GM23338 (cell line): ENCODE results near the gene ERICH3. TPM values are rescaled to one million over a fixed set of nuclear protein-coding genes. Genes with fewer than 3 reads are reported as not detected.

Source experiments
- ATAC-seq: fragments of 200-7000 bp; cut with Tn5 transposase; 3 replicates; pipeline ENCODE4 v1.9.1; 2020
- DNase-seq: peaks from one replicate; pipeline ENCODE4 v3.0.0-alpha.2; 2015; ENCODE audit warnings: low spot score
- H2AFZ ChIP-seq: fragments of 200-600 bp; sonication (generic); 2 replicates; pipeline ENCODE4 v1.8.0; 2016; ENCODE audit warnings: antibody characterized with exemption, mild to moderate bottlenecking, moderate library complexity
- H3F3A ChIP-seq: fragments of 200-600 bp; sonication (generic); replicated peaks from 2 replicates; pipeline ENCODE4 v1.8.0; 2017; ENCODE audit warnings: antibody characterized with exemption, mixed run types, low read depth
- H3K27ac ChIP-seq: fragments of 200-600 bp; sonication (generic); 2 replicates; pipeline ENCODE4 v1.6.1; 2016; ENCODE audit warnings: low read depth
- H3K27me3 ChIP-seq: fragments of 200-600 bp; sonication (generic); 2 replicates; pipeline ENCODE4 v1.8.0; 2016; ENCODE audit warnings: mild to moderate bottlenecking, mixed run types, moderate library complexity; ENCODE audit not compliant: insufficient read depth
- H3K36me3 ChIP-seq: fragments of 200-600 bp; sonication (generic); 2 replicates; pipeline ENCODE4 v1.8.0; 2016; ENCODE audit warnings: mild to moderate bottlenecking; ENCODE audit not compliant: insufficient read depth
- H3K4me1 ChIP-seq: fragments of 200-600 bp; sonication (generic); 2 replicates; pipeline ENCODE4 v1.8.0; 2016; ENCODE audit warnings: mild to moderate bottlenecking, moderate library complexity; ENCODE audit not compliant: insufficient read depth
- H3K4me2 ChIP-seq: fragments of 200-600 bp; sonication (generic); 2 replicates; pipeline ENCODE4 v1.7.1; 2017; ENCODE audit warnings: mixed run types
- H3K4me3 ChIP-seq: fragments of 200-600 bp; sonication (generic); 2 replicates; pipeline ENCODE4 v1.6.1; 2016; ENCODE audit warnings: mixed run types
- H3K79me2 ChIP-seq: fragments of 200-600 bp; sonication (generic); replicated peaks from 2 replicates; pipeline ENCODE4 v1.8.0; 2017; ENCODE audit warnings: mild to moderate bottlenecking; ENCODE audit not compliant: insufficient read depth
- H3K9me2 ChIP-seq: fragments of 200-600 bp; sonication (generic); 2 replicates; pipeline ENCODE4 v1.8.0; 2017; ENCODE audit not compliant: insufficient read depth
- H4K20me1 ChIP-seq: fragments of 200-600 bp; sonication (generic); replicated peaks from 2 replicates; pipeline ENCODE4 v1.8.0; 2017; ENCODE audit warnings: mild to moderate bottlenecking; ENCODE audit not compliant: insufficient read depth
- H3K27ac Mint-ChIP-seq: 2 replicates; pipeline ENCODE4 v1.8.0; 2020; ENCODE audit warnings: inconsistent platforms, mild to moderate bottlenecking, moderate library complexity, mixed read lengths
- H3K27me3 Mint-ChIP-seq: 3 replicates; pipeline ENCODE4 v1.8.0; 2022; ENCODE audit warnings: low read depth, mild to moderate bottlenecking, moderate library complexity, mixed read lengths, inconsistent platforms; ENCODE audit not compliant: insufficient read depth, poor library complexity
- H3K36me3 Mint-ChIP-seq: 3 replicates; pipeline ENCODE4 v1.8.0; 2021; ENCODE audit warnings: low read depth, mild to moderate bottlenecking, inconsistent platforms, moderate library complexity, mixed read lengths
- H3K4me1 Mint-ChIP-seq: 3 replicates; pipeline ENCODE4 v1.8.0; 2020; ENCODE audit warnings: mild to moderate bottlenecking, inconsistent platforms, mixed read lengths
- H3K4me3 Mint-ChIP-seq: 3 replicates; pipeline ENCODE4 v1.8.0; 2021; ENCODE audit warnings: moderate library complexity, mild to moderate bottlenecking, inconsistent platforms, mixed read lengths
- H3K9me3 Mint-ChIP-seq: 3 replicates; pipeline ENCODE4 v1.8.0; 2020; ENCODE audit warnings: moderate library complexity, mild to moderate bottlenecking, inconsistent platforms, mixed read lengths
- CTCF ChIP-seq, 2 experiments: fragments of 200-600 bp in 1 of 2; sonication (generic) in 1 of 2; conservative IDR thresholded peaks; 2 replicates each; pipeline versions ENCODE4 v1.5.1 to v1.6.1; 2016 to 2017; ENCODE audit warnings: antibody characterized with exemption in 2 of 2, low read depth in 2 of 2, mild to moderate bottlenecking in 2 of 2, moderate library complexity in 1 of 2
- EZH2phosphoT487 ChIP-seq: fragments of 200-600 bp; sonication (generic); IDR thresholded peaks from one replicate; pipeline ENCODE4 v1.8.1; 2018; ENCODE audit warnings: antibody characterized with exemption; ENCODE audit not compliant: unreplicated experiment
- JUNB ChIP-seq: IDR thresholded peaks from one replicate; pipeline ENCODE4 v1.6.1; 2016; ENCODE audit warnings: antibody characterized with exemption; ENCODE audit not compliant: unreplicated experiment
- NANOG ChIP-seq: IDR thresholded peaks from 2 replicates; pipeline ENCODE4 v1.6.1; 2016; ENCODE audit warnings: antibody characterized with exemption, borderline replicate concordance
- POLR2AphosphoS5 ChIP-seq: IDR thresholded peaks from 2 replicates; pipeline ENCODE4 v1.6.1; 2016; ENCODE audit warnings: antibody characterized with exemption, low read depth
- REST ChIP-seq: IDR thresholded peaks from one replicate; pipeline ENCODE4 v1.6.1; 2018; ENCODE audit warnings: antibody characterized with exemption; ENCODE audit not compliant: unreplicated experiment
- STAT1 ChIP-seq: IDR thresholded peaks from one replicate; pipeline ENCODE4 v1.6.1; 2016; ENCODE audit warnings: antibody characterized with exemption; ENCODE audit not compliant: unreplicated experiment
- ZNF114 ChIP-seq: fragments of 250-450 bp; sonication (Bioruptor Pico); IDR thresholded peaks from 2 replicates; pipeline ENCODE4 v1.5.0; 2020; ENCODE audit warnings: mild to moderate bottlenecking, moderate library complexity
- ZNF462 ChIP-seq: fragments of 250-450 bp; sonication (Bioruptor Pico); IDR thresholded peaks from 2 replicates; pipeline ENCODE4 v1.5.0; 2020; ENCODE audit warnings: mild to moderate bottlenecking, moderate library complexity
- polyA plus RNA-seq: library from polyadenylated mRNA; unstranded; fragments of >200 nt; fragmentation: Nextera tagmentation; extraction: Ambion mirVana; gene quantifications from 2 replicates; pipeline ENCODE4 v1.2.1, GENCODE V29; 2016
- total RNA-seq: library from RNA; depleted of rRNA; stranded (reverse); fragments of >200 nt; shearing (Covaris generic); gene quantifications from 2 replicates; pipeline ENCODE4 v1.2.3, GENCODE V29; 2014

ERICH3 gene
- total and polyA plus RNA-seq, 2 experiments from 2014 or later: not detected

- Mint-ChIP-seq H3K4me3 (no peak overlapping the region), H3K9me3 (no peaks in the 10 kb centered on the region), H3K27me3 (no peaks in the 10 kb centered on the region), H3K36me3 (no peaks in the 10 kb centered on the region), H3K4me1 (no peaks in the 10 kb centered on the region), H3K27ac (no peak overlapping the region)
- H3K4me3 ChIP-seq: no peak overlapping the region
- ATAC-seq (no peak), DNase-seq (no peak)
- no peak for TF ChIP-seq EZH2phosphoT487
- no peak for TF ChIP-seq POLR2AphosphoS5
- no peak for TF ChIP-seq REST
- TF ChIP-seq NANOG: no peak
- no peak for TF ChIP-seq ZNF114 (CRISPR knock-in tag)
- no peak for TF ChIP-seq CTCF (conservative IDR thresholded peaks at IDR 0.05; ENCODE audit: low read depth in 2 of 2)
- no peak overlapping the region for H3K4me2 ChIP-seq
- H3K4me1 ChIP-seq: no peaks in the 10 kb centered on the region
- no peaks in the 10 kb centered on the region for H3K27me3 ChIP-seq
- no peaks in the 10 kb centered on the region for H4K20me1 ChIP-seq
- H2AFZ ChIP-seq: no peak overlapping the region
- no peaks in the 10 kb centered on the region for H3K9me2 ChIP-seq
- H3K27ac ChIP-seq: no peak overlapping the region
- H3K79me2 ChIP-seq: no peaks in the 10 kb centered on the region
- H3K36me3 ChIP-seq: no peaks in the 10 kb centered on the region
- no peaks in the 10 kb centered on the region for H3F3A ChIP-seq
Observed at GRCh38 chr1:74611887-74612286, 61.7 kb downstream of the ERICH3 start.

- Mint-ChIP-seq H3K4me1 (no peaks in the 10 kb centered on the region), H3K4me3 (no peak overlapping the region), H3K9me3 (no peaks in the 10 kb centered on the region), H3K36me3 (no peaks in the 10 kb centered on the region), H3K27me3 (no peaks in the 10 kb centered on the region), H3K27ac (no peak overlapping the region)
- Histone ChIP-seq H4K20me1 (no peaks in the 10 kb centered on the region), H3K27me3 (no peaks in the 10 kb centered on the region), H3K4me1 (no peaks in the 10 kb centered on the region), H3K79me2 (no peaks in the 10 kb centered on the region), H2AFZ (no peak overlapping the region), H3K4me2 (no peak overlapping the region), H3F3A (no peaks in the 10 kb centered on the region), H3K36me3 (no peaks in the 10 kb centered on the region), H3K27ac (no peak overlapping the region), H3K4me3 (no peak overlapping the region), H3K9me2 (no peaks in the 10 kb centered on the region)
- no peak for DNase-seq
- no peak for ATAC-seq
- TF ChIP-seq STAT1: no peak
- no peak for TF ChIP-seq JUNB
- no peak for TF ChIP-seq CTCF (conservative IDR thresholded peaks at IDR 0.05; ENCODE audit: low read depth in 2 of 2)
- no peak for TF ChIP-seq NANOG
- TF ChIP-seq ZNF462 (CRISPR knock-in tag): no peak
Observed at GRCh38 chr1:74610961-74611360, 62.6 kb downstream of the ERICH3 start.
